Central memory CD8-positive, alpha-beta T cell (primary cell): ENCODE results near the gene TTYH3.
A peak's percentile ranks its signal among the peaks of the same experiment; 100 is the strongest.

ENCODE experiments used
- ATAC-seq: fragments of 150-1000 bp; cut with Tn5 transposase; replicated peaks from 2 replicates; pipeline ENCODE4 v1.10.0; 2022; ENCODE audit warnings: mild to moderate bottlenecking, moderate FRiP score, moderate number of reproducible peaks; ENCODE audit not compliant: poor library complexity, severe bottlenecking; ENCODE audit errors: extremely low read depth
- DNase-seq, 2 donors: peaks; one replicate each; pipeline ENCODE4 v3.0.0; 2021; ENCODE audit warnings: low spot score in 2 of 2
- H3K27ac Mint-ChIP-seq: one replicate; pipeline ENCODE4 v1.8.0; 2022; ENCODE audit warnings: low read depth, mild to moderate bottlenecking, moderate library complexity, mixed read lengths
- H3K27me3 Mint-ChIP-seq: one replicate; pipeline ENCODE4 v1.8.0; 2022; ENCODE audit warnings: mixed read lengths
- H3K36me3 Mint-ChIP-seq: one replicate; pipeline ENCODE4 v1.8.0; 2022; ENCODE audit warnings: mild to moderate bottlenecking, moderate library complexity, mixed read lengths; ENCODE audit not compliant: insufficient read depth
- H3K4me1 Mint-ChIP-seq: one replicate; pipeline ENCODE4 v1.8.0; 2022; ENCODE audit warnings: mixed read lengths
- H3K4me3 Mint-ChIP-seq: one replicate; pipeline ENCODE4 v1.8.0; 2022; ENCODE audit warnings: mild to moderate bottlenecking, moderate library complexity, mixed read lengths
- H3K9me3 Mint-ChIP-seq: one replicate; pipeline ENCODE4 v1.8.0; 2022; ENCODE audit warnings: mixed read lengths

The TTYH3 gene

DNA sequence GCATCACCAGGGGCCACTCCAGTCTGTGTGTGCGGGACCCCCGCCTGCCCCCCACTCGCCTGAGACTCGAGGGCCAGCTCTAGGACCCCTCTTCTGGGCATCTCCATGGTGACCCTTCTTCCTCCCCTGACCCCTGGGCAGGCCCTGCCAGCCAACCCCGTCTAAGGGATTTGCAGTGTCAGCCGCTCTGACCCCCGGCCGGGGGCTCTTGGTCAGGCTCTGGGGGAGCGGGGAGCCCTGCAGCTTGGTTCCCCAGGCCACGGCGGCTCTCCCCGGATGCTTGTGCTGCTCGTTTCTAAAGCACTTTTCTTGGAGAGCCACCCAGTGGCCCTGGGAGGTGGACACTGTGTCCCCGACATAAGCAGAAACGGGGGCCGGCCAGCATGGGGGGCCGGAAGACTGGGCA is 5.3 kb downstream of the TTYH3 start:
- H3K36me3 Mint-ChIP-seq: peaks cover 6% of the 10 kb centered on the region
- DNase-seq: no peak
- no peaks in the 10 kb centered on the region for H3K9me3 Mint-ChIP-seq
- H3K4me1 Mint-ChIP-seq: peaks cover 24% of the 10 kb centered on the region
- ATAC-seq: no peak
- no peak overlapping the region for H3K4me3 Mint-ChIP-seq
- H3K27me3 Mint-ChIP-seq: no peaks in the 10 kb centered on the region
- no peak overlapping the region for H3K27ac Mint-ChIP-seq

DNA sequence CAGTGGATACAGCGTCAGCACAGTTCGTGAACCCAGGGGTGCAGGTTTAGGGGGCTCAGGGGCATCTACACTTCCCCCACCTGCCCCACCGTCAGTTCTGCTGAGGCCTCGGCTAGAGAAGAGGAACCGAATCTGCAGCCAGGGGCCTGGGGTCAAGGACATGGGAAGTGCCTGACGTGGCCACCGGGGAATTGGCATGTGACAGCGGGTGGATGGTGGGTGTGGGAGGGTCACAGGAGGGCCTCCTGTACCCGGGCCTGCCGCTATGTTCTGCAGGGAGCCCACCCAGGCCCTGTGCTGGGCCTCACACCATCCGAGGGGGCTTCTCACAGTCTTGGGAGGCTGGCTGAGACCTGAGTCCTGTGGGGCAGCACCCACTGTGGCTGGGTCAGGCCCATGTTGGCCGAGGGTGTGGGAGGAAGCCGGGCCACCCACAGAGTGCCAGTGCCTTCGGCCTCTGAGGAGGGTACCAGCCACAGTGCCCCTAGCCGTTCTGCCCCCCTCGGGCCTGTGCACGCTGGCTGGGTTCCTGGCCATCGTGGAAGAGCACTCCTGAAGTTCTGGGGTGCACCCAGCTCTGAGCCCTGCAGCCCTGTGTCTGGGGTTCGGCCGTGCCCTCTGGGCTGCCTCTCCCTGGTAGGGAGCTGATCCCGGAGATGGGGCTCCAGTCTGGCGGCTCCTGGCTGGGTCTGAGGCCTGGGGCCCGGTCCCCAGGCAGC is 5.9 kb downstream of the TTYH3 start:
- Mint-ChIP-seq H3K36me3 (peaks cover 4% of the 10 kb centered on the region), H3K9me3 (no peaks in the 10 kb centered on the region), H3K4me1 (peaks cover 20% of the 10 kb centered on the region), H3K27ac (peak overlapping the region; percentile 76), H3K4me3 (no peak overlapping the region), H3K27me3 (no peaks in the 10 kb centered on the region)
- ATAC-seq (no peak), DNase-seq (no peak)

- DNase-seq (no peak), ATAC-seq (no peak)
- Mint-ChIP-seq H3K27ac (peak overlapping the region; percentile 76), H3K36me3 (peaks cover 4% of the 10 kb centered on the region), H3K27me3 (no peaks in the 10 kb centered on the region), H3K4me3 (no peak overlapping the region), H3K9me3 (no peaks in the 10 kb centered on the region), H3K4me1 (peaks cover 15% of the 10 kb centered on the region)
Observed at GRCh38 chr7:2638224-2638991, 6.6 kb downstream of the TTYH3 start.

- Mint-ChIP-seq H3K4me3 (no peak overlapping the region), H3K27ac (no peak overlapping the region), H3K36me3 (peaks cover 4% of the 10 kb centered on the region), H3K27me3 (no peaks in the 10 kb centered on the region), H3K9me3 (no peaks in the 10 kb centered on the region), H3K4me1 (peaks cover 18% of the 10 kb centered on the region)
- DNase-seq (no peak), ATAC-seq (no peak)
Observed at GRCh38 chr7:2639181-2639681, 7.4 kb downstream of the TTYH3 start.

DNA sequence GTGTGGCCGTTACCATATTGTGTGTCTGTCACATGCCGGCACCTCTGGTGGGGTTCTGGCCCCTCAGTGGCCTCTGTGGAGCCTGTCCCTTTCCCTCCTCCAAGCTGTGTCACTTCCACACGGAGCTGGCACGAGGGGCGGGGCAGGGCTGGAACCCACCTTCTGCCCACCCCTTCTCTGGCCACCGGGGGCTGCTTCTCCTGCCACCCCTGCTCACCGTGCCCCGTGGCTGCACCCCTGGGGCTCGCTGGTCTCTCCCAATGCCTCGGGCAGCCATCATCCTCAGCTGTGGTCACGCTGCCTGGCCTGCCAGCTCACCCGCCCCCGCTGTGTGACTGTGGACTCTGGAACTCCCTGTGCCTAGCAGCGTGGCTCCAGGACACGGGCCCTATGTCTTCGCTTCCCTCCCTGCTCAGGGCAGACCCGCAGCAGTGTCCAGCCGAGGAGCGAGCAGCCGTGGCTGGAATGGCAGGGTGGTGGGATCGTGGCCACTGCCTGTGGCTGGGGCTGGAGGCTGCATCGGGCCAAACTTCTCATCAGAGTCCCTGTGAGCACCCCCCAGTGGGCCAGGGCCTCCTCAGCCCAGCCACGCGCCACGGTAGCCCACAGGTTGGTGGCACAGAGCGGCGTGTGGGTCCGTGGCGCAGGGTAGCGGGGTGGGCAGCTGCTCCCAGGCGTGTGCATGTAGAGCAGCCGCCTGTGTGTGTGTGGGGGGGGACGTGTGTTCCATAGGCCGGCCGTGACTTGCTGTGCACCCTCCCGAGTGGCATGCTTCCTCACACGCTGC is 8.1 kb downstream of the TTYH3 start:
- DNase-seq (no peak), ATAC-seq (no peak)
- H3K4me1 Mint-ChIP-seq: peaks cover 23% of the 10 kb centered on the region
- H3K27me3 Mint-ChIP-seq: no peaks in the 10 kb centered on the region
- peaks cover 3% of the 10 kb centered on the region for H3K36me3 Mint-ChIP-seq
- no peak overlapping the region for H3K4me3 Mint-ChIP-seq
- no peaks in the 10 kb centered on the region for H3K9me3 Mint-ChIP-seq
- H3K27ac Mint-ChIP-seq: no peak overlapping the region

- H3K36me3 Mint-ChIP-seq: peaks cover 2% of the 10 kb centered on the region
- ATAC-seq: no peak
- H3K4me1 Mint-ChIP-seq: peaks cover 29% of the 10 kb centered on the region
- no peak overlapping the region for H3K4me3 Mint-ChIP-seq
- DNase-seq: no peak
- no peaks in the 10 kb centered on the region for H3K27me3 Mint-ChIP-seq
- no peak overlapping the region for H3K27ac Mint-ChIP-seq
- no peaks in the 10 kb centered on the region for H3K9me3 Mint-ChIP-seq
Observed at GRCh38 chr7:2640482-2640830, 8.7 kb downstream of the TTYH3 start.

DNA sequence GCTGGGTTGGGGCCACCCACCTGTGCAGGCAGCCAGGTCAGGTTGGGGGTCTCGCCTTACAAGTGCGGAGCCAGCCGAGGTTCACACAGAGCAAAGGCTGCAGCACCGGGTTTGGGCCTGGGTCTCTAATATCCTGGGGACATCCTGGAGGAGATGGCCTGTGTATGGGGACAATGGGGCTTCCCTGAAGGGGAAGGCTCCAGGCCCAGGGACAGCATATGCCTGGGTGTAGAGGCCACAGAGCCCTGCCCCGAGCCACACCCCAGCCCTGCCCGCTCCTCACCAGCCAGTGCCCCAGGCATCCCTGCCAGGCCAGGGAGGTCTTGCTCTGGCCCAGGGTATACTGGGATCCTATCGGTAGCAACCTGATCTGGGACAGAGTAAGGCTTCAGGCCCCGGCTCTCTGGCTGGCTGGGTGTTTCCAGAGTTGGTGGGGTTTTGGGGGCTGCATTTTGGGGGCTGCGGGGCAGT is 9.1 kb downstream of the TTYH3 start:
- ATAC-seq (no peak), DNase-seq (no peak)
- no peaks in the 10 kb centered on the region for H3K9me3 Mint-ChIP-seq
- peaks cover 2% of the 10 kb centered on the region for H3K36me3 Mint-ChIP-seq
- no peaks in the 10 kb centered on the region for H3K27me3 Mint-ChIP-seq
- peaks cover 33% of the 10 kb centered on the region for H3K4me1 Mint-ChIP-seq
- H3K27ac Mint-ChIP-seq: no peak overlapping the region
- H3K4me3 Mint-ChIP-seq: no peak overlapping the region

DNA sequence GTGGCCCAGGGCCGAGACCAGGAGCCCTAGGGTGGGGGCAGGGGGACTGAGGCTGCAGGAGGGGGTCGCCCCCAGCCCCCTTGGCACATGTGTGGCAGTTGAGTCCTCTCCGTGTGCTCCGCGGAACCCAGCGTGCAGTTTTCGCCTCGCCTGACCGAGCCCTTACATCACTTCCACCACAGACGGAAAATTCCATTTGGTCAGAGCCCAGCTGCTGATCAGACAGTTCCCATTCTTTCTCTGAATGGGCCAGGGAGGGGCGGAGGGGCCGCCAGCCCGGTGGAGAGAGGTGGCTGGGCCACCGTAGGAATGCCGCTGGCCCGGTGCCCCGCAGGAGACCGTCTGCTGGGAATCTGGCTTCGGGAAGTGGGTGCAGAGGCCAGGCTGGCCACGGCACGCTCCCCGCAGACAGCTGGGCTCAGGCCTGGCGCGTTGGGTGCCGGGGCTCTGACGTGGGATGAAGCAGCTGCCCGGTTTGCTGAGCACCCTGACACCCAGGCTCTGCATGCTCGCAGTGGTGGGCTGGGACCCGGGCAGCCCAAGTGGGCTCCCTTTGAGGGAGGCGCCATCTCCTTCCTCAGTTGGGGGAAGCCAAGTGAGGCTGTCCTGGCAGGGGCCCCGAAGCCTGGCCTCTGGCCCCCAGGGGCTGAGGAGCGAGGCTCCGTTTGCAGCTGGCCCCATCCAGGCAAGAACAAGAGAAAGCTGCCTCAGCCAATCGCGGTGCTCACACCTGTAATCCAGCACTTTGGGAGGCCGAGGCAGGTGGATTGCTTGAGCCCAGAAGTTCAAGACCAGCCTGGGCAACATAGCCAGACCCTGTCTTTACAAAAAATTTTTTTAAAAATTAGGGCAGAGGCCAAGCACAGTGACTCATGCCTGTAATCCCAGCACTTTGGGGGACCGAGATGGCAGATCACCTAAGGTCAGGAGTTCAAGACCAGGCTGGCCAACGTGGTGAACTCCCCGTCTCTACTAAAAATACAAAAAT is 9.9 kb downstream of the TTYH3 start:
- Mint-ChIP-seq H3K4me3 (no peak overlapping the region), H3K36me3 (peaks cover 2% of the 10 kb centered on the region), H3K27ac (no peak overlapping the region), H3K4me1 (peaks cover 26% of the 10 kb centered on the region), H3K27me3 (no peaks in the 10 kb centered on the region), H3K9me3 (no peaks in the 10 kb centered on the region)
- DNase-seq (no peak), ATAC-seq (no peak)

GRCh38 chr7:2643386-2644219 is 11.8 kb downstream of the TTYH3 start:
- ATAC-seq (no peak), DNase-seq (no peak)
- peak overlapping the region; percentile 34 for H3K4me3 Mint-ChIP-seq
- H3K27ac Mint-ChIP-seq: no peak overlapping the region
- no peaks in the 10 kb centered on the region for H3K27me3 Mint-ChIP-seq
- peaks cover 1% of the 10 kb centered on the region for H3K36me3 Mint-ChIP-seq
- no peaks in the 10 kb centered on the region for H3K9me3 Mint-ChIP-seq
- peaks cover 26% of the 10 kb centered on the region for H3K4me1 Mint-ChIP-seq

DNA sequence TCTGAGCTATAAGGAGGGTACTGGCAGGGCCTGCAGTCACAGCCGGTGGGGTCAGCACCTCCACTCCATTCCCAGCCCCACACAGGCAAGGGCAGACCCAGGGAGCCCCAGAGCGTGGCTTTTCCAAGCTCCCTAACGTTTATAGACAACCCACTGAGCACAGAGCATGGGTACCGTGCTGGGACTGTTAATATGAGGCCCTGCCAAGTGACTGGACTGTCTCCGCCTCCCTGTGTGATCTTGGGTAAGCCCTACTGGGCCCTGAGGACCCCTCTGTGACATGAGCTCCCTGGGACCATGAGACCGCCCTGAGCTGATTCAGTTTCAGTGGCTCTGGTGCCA is 12.4 kb downstream of the TTYH3 start:
- H3K4me3 Mint-ChIP-seq: peak overlapping the region; percentile 51

GRCh38 chr7:2644562-2645273 is 12.9 kb downstream of the TTYH3 start:
- Mint-ChIP-seq H3K9me3 (no peaks in the 10 kb centered on the region), H3K27me3 (no peaks in the 10 kb centered on the region), H3K4me3 (peak overlapping the region; percentile 80), H3K36me3 (peaks cover 2% of the 10 kb centered on the region), H3K4me1 (peaks cover 26% of the 10 kb centered on the region), H3K27ac (peak overlapping the region; percentile 41)
- ATAC-seq (peak; percentile 56), DNase-seq (no peak)

More for the DNA sequence above, 12.4 kb downstream of the TTYH3 start:
- H3K36me3 Mint-ChIP-seq: peaks cover 2% of the 10 kb centered on the region
- no peaks in the 10 kb centered on the region for H3K27me3 Mint-ChIP-seq
- ATAC-seq (no peak), DNase-seq (no peak)
- peaks cover 26% of the 10 kb centered on the region for H3K4me1 Mint-ChIP-seq
- no peaks in the 10 kb centered on the region for H3K9me3 Mint-ChIP-seq
- H3K27ac Mint-ChIP-seq: no peak overlapping the region
